Endothelial cell of umbilical vein (primary cell): ENCODE data around the gene PTBP2.

ENCODE experiments used
- CTCF ChIP-seq, 2 donors: IDR thresholded peaks; 1 replicate in 1 of 2; 2 replicates in 1 of 2; pipeline ENCODE4 v1.5.1; 2011; ENCODE audit warnings: low read length in 2 of 2, mild to moderate bottlenecking in 2 of 2, moderate library complexity in 2 of 2, control low read depth in 1 of 2, inconsistent platforms in 1 of 2, low read depth in 1 of 2; ENCODE audit not compliant: insufficient read depth in 1 of 2; ENCODE audit errors: extremely low read depth in 1 of 2
- EZH2 ChIP-seq: IDR thresholded peaks from 2 replicates; pipeline ENCODE4 v1.6.1; 2012; ENCODE audit warnings: borderline replicate concordance, low read depth, mild to moderate bottlenecking, moderate library complexity, low read length, inconsistent platforms; ENCODE audit not compliant: severe bottlenecking
- FOS ChIP-seq: IDR thresholded peaks from 2 replicates; pipeline ENCODE4 v1.6.1; 2011; ENCODE audit warnings: mild to moderate bottlenecking, low read length, moderate library complexity, borderline replicate concordance; ENCODE audit not compliant: insufficient read depth
- GATA2 ChIP-seq: IDR thresholded peaks from 2 replicates; pipeline ENCODE4 v1.7.0; 2011; ENCODE audit warnings: low read depth, mild to moderate bottlenecking, moderate library complexity, mixed read lengths, low read length; ENCODE audit not compliant: insufficient read length, insufficient read depth
- JUN ChIP-seq: IDR thresholded peaks from 2 replicates; pipeline ENCODE4 v1.6.1; 2011; ENCODE audit warnings: borderline replicate concordance, low read depth; ENCODE audit not compliant: insufficient read length, insufficient read depth
- MAX ChIP-seq: IDR thresholded peaks from 2 replicates; pipeline ENCODE4 v1.6.1; 2011; ENCODE audit not compliant: insufficient read depth, insufficient read length
- MYC ChIP-seq: IDR thresholded peaks from one replicate; pipeline ENCODE4 v1.6.1; 2011; ENCODE audit warnings: mild to moderate bottlenecking, low read depth, low read length
- POLR2A ChIP-seq: IDR thresholded peaks from 2 replicates; pipeline ENCODE4 v1.6.1; 2012; ENCODE audit warnings: low read depth, mild to moderate bottlenecking, control low read depth, low read length
- POLR2AphosphoS5 ChIP-seq: IDR thresholded peaks from 2 replicates; pipeline ENCODE4 v1.6.1; 2012; ENCODE audit warnings: low read depth, mild to moderate bottlenecking, control low read depth, low read length, moderate library complexity; ENCODE audit not compliant: insufficient read depth

- TF ChIP-seq POLR2A: no peak
- TF ChIP-seq EZH2: no peak
- no peak for TF ChIP-seq CTCF (IDR thresholded peaks at IDR 0.05; ENCODE audit: extremely low read depth in 1 of 2, insufficient read depth in 1 of 2, low read depth in 1 of 2, low read length in 2 of 2)
- no peak for TF ChIP-seq POLR2AphosphoS5
- TF ChIP-seq MAX: no peak
- TF ChIP-seq MYC: no peak
- TF ChIP-seq FOS: no peak
- no peak for TF ChIP-seq JUN
- TF ChIP-seq GATA2: no peak
Observed at GRCh38 chr1:96837781-96838216, 116.2 kb downstream of the PTBP2 start.
